B cell (primary cell): Measurements from ENCODE around the gene SDK1. TPM values are rescaled to one million over a fixed set of nuclear protein-coding genes. Genes with fewer than 3 reads are reported as not detected.

Source experiments
- ATAC-seq: fragments of 200-7000 bp; cut with Tn5 transposase; one replicate; pipeline ENCODE4 v1.10.0; 2021; ENCODE audit warnings: low read depth, mild to moderate bottlenecking, moderate number of reproducible peaks, moderate library complexity
- CTCF ChIA-PET: fragments of 350-600 bp; sonication (Branson Sonifier 250); formaldehyde crosslinking; loops from one replicate; lab custom pipeline; 2021; ENCODE audit warnings: antibody characterized with exemption, inconsistent platforms; lab: Charles Lee
- POLR2A ChIA-PET: fragments of 350-600 bp; sonication (Branson Sonifier 250); formaldehyde crosslinking; loops from one replicate; lab custom pipeline; 2021; ENCODE audit warnings: antibody characterized with exemption; lab: Charles Lee
- DNase-seq: peaks from one replicate; pipeline ENCODE4 v3.0.0; 2013
- H2AFZ ChIP-seq: 2 replicates; pipeline ENCODE4 v1.6.1; 2012; ENCODE audit warnings: mild to moderate bottlenecking, low read depth, low read length; ENCODE audit not compliant: insufficient read depth, poor library complexity, severe bottlenecking
- H3K27ac ChIP-seq, 2 donors: 1 replicate in 1 of 2; 2 replicates in 1 of 2; pipeline ENCODE4 v1.5.1; 2012 to 2013; ENCODE audit warnings: low read length in 2 of 2, mild to moderate bottlenecking in 2 of 2, moderate library complexity in 1 of 2
- H3K27me3 ChIP-seq, 4 experiments: fragments of 200-600 bp in 1 of 4; sonication (generic) in 1 of 4; replicated peaks in 1 of 4; 1 replicate in 2 of 4; 2 replicates in 2 of 4; pipeline versions ENCODE4 v1.6.1 to v1.7.0; 2013 to 2016; ENCODE audit warnings: low read length in 3 of 4, mild to moderate bottlenecking in 2 of 4, mixed read lengths in 1 of 4, moderate library complexity in 1 of 4; ENCODE audit not compliant: insufficient read depth in 4 of 4, control insufficient read depth in 3 of 4; ENCODE audit errors: control extremely low read depth in 1 of 4
- H3K36me3 ChIP-seq, 2 experiments: replicated peaks in 1 of 2; 1 replicate in 1 of 2; 2 replicates in 1 of 2; pipeline versions ENCODE4 v1.6.1 to v1.7.1; 2013; ENCODE audit warnings: low read length in 1 of 2; ENCODE audit not compliant: insufficient read depth in 2 of 2, control insufficient read depth in 1 of 2; ENCODE audit errors: control extremely low read depth in 1 of 2, extremely low read depth in 1 of 2
- H3K4me1 ChIP-seq, 2 donors: fragments of 200-600 bp in 1 of 2; sonication (generic) in 1 of 2; 1 replicate in 1 of 2; 2 replicates in 1 of 2; pipeline versions ENCODE4 v1.5.1 to v1.6.1; 2013 to 2017; ENCODE audit warnings: low read length in 2 of 2; ENCODE audit not compliant: control insufficient read depth in 2 of 2, insufficient read depth in 2 of 2
- H3K4me2 ChIP-seq: replicated peaks from 2 replicates; pipeline ENCODE3; 2012; ENCODE audit warnings: mild to moderate bottlenecking, low read depth, low read length; ENCODE audit not compliant: poor library complexity, severe bottlenecking
- H3K4me3 ChIP-seq, 5 experiments: fragments of 200-600 bp in 1 of 5; sonication (generic) in 1 of 5; 1 replicate in 3 of 5; 2 replicates in 2 of 5; pipeline versions ENCODE4 v1.5.1 to v1.7.0; 2011 to 2016; ENCODE audit warnings: low read length in 4 of 5, mild to moderate bottlenecking in 4 of 5, low read depth in 2 of 5, control low read depth in 1 of 5, moderate library complexity in 1 of 5; ENCODE audit not compliant: insufficient read depth in 1 of 5; ENCODE audit errors: control extremely low read depth in 1 of 5, extremely low read depth in 1 of 5
- H3K79me2 ChIP-seq: fragments of 200-600 bp; sonication (generic); one replicate; pipeline ENCODE4 v1.6.0; 2016; ENCODE audit warnings: low read length; ENCODE audit not compliant: control insufficient read depth, insufficient read depth
- H3K9ac ChIP-seq: fragments of 200-600 bp; sonication (generic); 2 replicates; pipeline ENCODE4 v1.6.1; 2017; ENCODE audit warnings: mild to moderate bottlenecking, low read length, moderate library complexity
- H3K9me3 ChIP-seq, 3 donors: one replicate each; pipeline versions ENCODE4 v1.6.1 to v1.7.1; 2013; ENCODE audit warnings: low read length in 2 of 3; ENCODE audit not compliant: control insufficient read depth in 2 of 3, insufficient read depth in 1 of 3; ENCODE audit errors: control extremely low read depth in 1 of 3
- H4K20me1 ChIP-seq: 2 replicates; pipeline ENCODE4 v1.6.0; 2012; ENCODE audit warnings: mild to moderate bottlenecking, low read length; ENCODE audit not compliant: insufficient read depth, control insufficient read depth, poor library complexity, severe bottlenecking
- H3K27ac Mint-ChIP-seq: one replicate; pipeline ENCODE4 v1.8.0; 2021; ENCODE audit warnings: mixed read lengths
- H3K27me3 Mint-ChIP-seq: one replicate; pipeline ENCODE4 v1.8.0; 2021; ENCODE audit warnings: mixed read lengths
- H3K4me1 Mint-ChIP-seq: one replicate; pipeline ENCODE4 v1.8.0; 2021; ENCODE audit warnings: mixed read lengths
- H3K4me3 Mint-ChIP-seq: one replicate; pipeline ENCODE4 v1.8.0; 2021; ENCODE audit warnings: mixed read lengths
- H3K9me3 Mint-ChIP-seq: one replicate; pipeline ENCODE4 v1.8.0; 2022; ENCODE audit warnings: mixed read lengths; ENCODE audit not compliant: insufficient read depth
- EZH2 ChIP-seq: IDR thresholded peaks from 2 replicates; pipeline ENCODE4 v1.6.1; 2012; ENCODE audit warnings: borderline replicate concordance, low read depth, mild to moderate bottlenecking, moderate library complexity, low read length; ENCODE audit not compliant: insufficient read depth, poor library complexity, severe bottlenecking
- WGBS: methylation state at CpG from one replicate; pipeline ENCODE4 v1.1.5; 2013; ENCODE audit warnings: missing lambda C conversion rate; ENCODE audit not compliant: insufficient coverage; 5-methylcytosine and 5-hydroxymethylcytosine counted together
- intact Hi-C: fragments of 100-400 bp; cut with micrococcal nuclease; formaldehyde crosslinking; loops from one replicate; pipeline ENCODE4 v1.10.0; 2022
- polyA plus RNA-seq: library from polyadenylated mRNA; depleted of rRNA; stranded (reverse); fragments of >200 nt; gene quantifications from 2 replicates; pipeline ENCODE4 v1.2.3, GENCODE V29; 2012
- total RNA-seq, 2 donors: library from RNA; stranded (reverse); fragments of 120-200 nt in 1 of 2; gene quantifications; 1 replicate in 1 of 2; 2 replicates in 1 of 2; pipeline versions ENCODE4 v1.2.3 to v1.2.4, GENCODE V29; 2013 to 2022
- TF ChIP-seq, protein P1 (sequence below): fragments of 200-600 bp; IDR thresholded peaks from one replicate; pipeline ENCODE4 v1.8.0; 2022; ENCODE audit warnings: antibody characterized with exemption, mild to moderate bottlenecking

The SDK1 gene
- total and polyA plus RNA-seq, 2 donors (not counting 1 experiment from before 2014, with no cell fraction given) = 0.73 to 2.0 TPM

GRCh38 chr7:3882782-3883181 is 581.7 kb downstream of the SDK1 start:
- intact Hi-C loops = no loop called here
- Histone ChIP-seq H3K4me1 (no peaks in the 10 kb centered on the region), H3K79me2 (no peaks in the 10 kb centered on the region), H3K4me2 (no peak overlapping the region), H3K9me3 (peaks cover 0 to 6% (median 0%) of the 10 kb centered on the region in 3 donors), H3K9ac (no peak overlapping the region), H3K27me3 (no peaks in the 10 kb centered on the region), H2AFZ (no peak overlapping the region), H3K27ac (no peak overlapping the region), H3K4me3 (no peak overlapping the region), H3K36me3 (no peaks in the 10 kb centered on the region), H4K20me1 (no peaks in the 10 kb centered on the region)
- WGBS = 79% methylated on average over 3 of the region's 5 CpGs
- CTCF ChIA-PET = no interaction called here
- H3K9me3 Mint-ChIP-seq = no peaks in the 10 kb centered on the region
- no peaks in the 10 kb centered on the region for H3K4me1 Mint-ChIP-seq
- no peak overlapping the region for H3K27ac Mint-ChIP-seq
- DNase-seq (no peak), ATAC-seq (no peak)
- H3K4me3 Mint-ChIP-seq = no peak overlapping the region
- H3K27me3 Mint-ChIP-seq = peaks cover 3% of the 10 kb centered on the region
- TF ChIP-seq EZH2 = no peak
- TF ChIP-seq, protein P1, sequence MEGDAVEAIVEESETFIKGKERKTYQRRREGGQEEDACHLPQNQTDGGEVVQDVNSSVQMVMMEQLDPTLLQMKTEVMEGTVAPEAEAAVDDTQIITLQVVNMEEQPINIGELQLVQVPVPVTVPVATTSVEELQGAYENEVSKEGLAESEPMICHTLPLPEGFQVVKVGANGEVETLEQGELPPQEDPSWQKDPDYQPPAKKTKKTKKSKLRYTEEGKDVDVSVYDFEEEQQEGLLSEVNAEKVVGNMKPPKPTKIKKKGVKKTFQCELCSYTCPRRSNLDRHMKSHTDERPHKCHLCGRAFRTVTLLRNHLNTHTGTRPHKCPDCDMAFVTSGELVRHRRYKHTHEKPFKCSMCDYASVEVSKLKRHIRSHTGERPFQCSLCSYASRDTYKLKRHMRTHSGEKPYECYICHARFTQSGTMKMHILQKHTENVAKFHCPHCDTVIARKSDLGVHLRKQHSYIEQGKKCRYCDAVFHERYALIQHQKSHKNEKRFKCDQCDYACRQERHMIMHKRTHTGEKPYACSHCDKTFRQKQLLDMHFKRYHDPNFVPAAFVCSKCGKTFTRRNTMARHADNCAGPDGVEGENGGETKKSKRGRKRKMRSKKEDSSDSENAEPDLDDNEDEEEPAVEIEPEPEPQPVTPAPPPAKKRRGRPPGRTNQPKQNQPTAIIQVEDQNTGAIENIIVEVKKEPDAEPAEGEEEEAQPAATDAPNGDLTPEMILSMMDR = no peak
- POLR2A ChIA-PET = no interaction called here

- no peak overlapping the region for H3K27ac Mint-ChIP-seq
- H3K9me3 ChIP-seq = peaks cover 0 to 6% (median 0%) of the 10 kb centered on the region in 3 donors
These were observed 583.5 kb downstream of the SDK1 start for GRCh38 chr7:3884543-3884942.

More at GRCh38 chr7:3884543-3884942, 583.5 kb downstream of the SDK1 start:
- ChIA-PET CTCF (no interaction called here), POLR2A (no interaction called here)
- WGBS = 87% methylated on average over 3 of the region's 6 CpGs
- Histone ChIP-seq H3K27me3 (no peaks in the 10 kb centered on the region), H3K4me3 (no peak overlapping the region), H3K4me1 (no peaks in the 10 kb centered on the region), H3K27ac (no peak overlapping the region), H3K79me2 (no peaks in the 10 kb centered on the region), H3K9ac (no peak overlapping the region), H2AFZ (no peak overlapping the region), H3K36me3 (no peaks in the 10 kb centered on the region), H3K4me2 (no peak overlapping the region), H4K20me1 (no peaks in the 10 kb centered on the region)
- Mint-ChIP-seq H3K9me3 (no peaks in the 10 kb centered on the region), H3K4me3 (no peak overlapping the region), H3K4me1 (no peaks in the 10 kb centered on the region), H3K27me3 (peaks cover 3% of the 10 kb centered on the region)
- intact Hi-C loops = no loop called here
- no peak for DNase-seq
- TF ChIP-seq, protein P1 = no peak
- TF ChIP-seq EZH2 = no peak
- ATAC-seq = no peak
